IMR-90 (cell line): ENCODE measurements around the gene GGA2. TPM values are rescaled to one million over a fixed set of nuclear protein-coding genes. Genes with fewer than 3 reads are reported as not detected.

Source experiments
- ATAC-seq: fragments of 200-7000 bp; cut with Tn5 transposase; 2 replicates; pipeline ENCODE4 v1.9.1; 2020; ENCODE audit warnings: low read depth, mild to moderate bottlenecking, moderate library complexity
- BruUV-seq: library from RNA; stranded (reverse); fragments of 400-500 nt; replicated peaks from 2 replicates; lab custom pipeline; 2021; lab: Mats Ljungman, UMichigan
- CTCF ChIA-PET: fragments of 300-600 bp; formaldehyde crosslinking; extraction: SDS; loops from one replicate; lab custom pipeline; 2021; ENCODE audit warnings: antibody characterized with exemption; lab: Yijun Ruan, JAX
- POLR2A ChIA-PET: fragments of 300-600 bp; sonication (Branson Sonifier 250); formaldehyde crosslinking; loops from one replicate; lab custom pipeline; 2022; ENCODE audit warnings: antibody characterized with exemption; ENCODE audit not compliant: unreplicated experiment; lab: Charles Lee
- DNase-seq: peaks from one replicate; pipeline ENCODE4 v3.0.0; 2013
- H2AFZ ChIP-seq: replicated peaks from 2 replicates; pipeline ENCODE3; 2013; ENCODE audit warnings: low read length, mild to moderate bottlenecking; ENCODE audit not compliant: poor library complexity
- H2AK5ac ChIP-seq: 2 replicates; pipeline ENCODE4 v1.6.1; 2013; ENCODE audit warnings: low read depth, low read length, inconsistent platforms
- H2AK9ac ChIP-seq: replicated peaks from 2 replicates; pipeline ENCODE3; 2013; ENCODE audit warnings: mild to moderate bottlenecking, low read depth, low read length, moderate library complexity; ENCODE audit not compliant: poor library complexity
- H2BK120ac ChIP-seq: 2 replicates; pipeline ENCODE4 v1.6.1; 2013; ENCODE audit warnings: low read depth, low read length, inconsistent platforms
- H2BK15ac ChIP-seq: 3 replicates; pipeline ENCODE4 v1.6.1; 2013; ENCODE audit warnings: low read depth, low read length, inconsistent platforms
- H2BK20ac ChIP-seq: 2 replicates; pipeline ENCODE4 v1.6.1; 2013; ENCODE audit warnings: low read depth, mild to moderate bottlenecking, inconsistent platforms, low read length, moderate library complexity
- H2BK5ac ChIP-seq: 2 replicates; pipeline ENCODE4 v1.6.1; 2013; ENCODE audit warnings: mild to moderate bottlenecking, low read depth, low read length, inconsistent platforms; ENCODE audit not compliant: poor library complexity, severe bottlenecking
- H3K14ac ChIP-seq: replicated peaks from 2 replicates; pipeline ENCODE4 v1.6.1; 2013; ENCODE audit warnings: low read depth, low read length, inconsistent platforms
- H3K18ac ChIP-seq: 2 replicates; pipeline ENCODE4 v1.6.1; 2013; ENCODE audit warnings: low read depth, low read length, control low read depth
- H3K23ac ChIP-seq: 2 replicates; pipeline ENCODE4 v1.6.1; 2013; ENCODE audit warnings: low read depth, low read length, inconsistent platforms
- H3K27ac ChIP-seq: 2 replicates; pipeline ENCODE4 v1.5.1; 2013; ENCODE audit warnings: mild to moderate bottlenecking, control low read depth, low read length; ENCODE audit not compliant: insufficient read depth
- H3K27me3 ChIP-seq: 2 replicates; pipeline ENCODE4 v1.6.1; 2013; ENCODE audit warnings: low read length; ENCODE audit not compliant: control insufficient read depth, insufficient read depth
- H3K36me3 ChIP-seq: 2 replicates; pipeline ENCODE4 v1.6.1; 2013; ENCODE audit warnings: low read length, mixed read lengths; ENCODE audit not compliant: control insufficient read depth, insufficient read depth
- H3K4ac ChIP-seq: 2 replicates; pipeline ENCODE4 v1.6.1; 2013; ENCODE audit warnings: low read depth, low read length, inconsistent platforms
- H3K4me1 ChIP-seq: 2 replicates; pipeline ENCODE4 v1.6.1; 2013; ENCODE audit warnings: low read length, mixed read lengths; ENCODE audit not compliant: control insufficient read depth, insufficient read depth
- H3K4me2 ChIP-seq: 2 replicates; pipeline ENCODE4 v1.6.1; 2013; ENCODE audit warnings: low read depth, mild to moderate bottlenecking, control low read depth, low read length, moderate library complexity
- H3K4me3 ChIP-seq: 2 replicates; pipeline ENCODE4 v1.5.1; 2013; ENCODE audit warnings: low read depth, mild to moderate bottlenecking, control low read depth, low read length, moderate library complexity; ENCODE audit not compliant: insufficient read depth
- H3K56ac ChIP-seq: 2 replicates; pipeline ENCODE4 v1.6.1; 2013; ENCODE audit warnings: low read length, inconsistent platforms; ENCODE audit not compliant: insufficient read depth; ENCODE audit errors: extremely low read depth
- H3K79me1 ChIP-seq, 2 experiments: 2 replicates each; pipeline ENCODE4 v1.6.1; 2013; ENCODE audit warnings: low read length in 2 of 2, inconsistent platforms in 1 of 2, low read depth in 1 of 2
- H3K9ac ChIP-seq: 2 replicates; pipeline ENCODE4 v1.6.1; 2013; ENCODE audit warnings: low read depth, low read length, control low read depth
- H3K9me1 ChIP-seq: 2 replicates; pipeline ENCODE4 v1.6.1; 2013; ENCODE audit warnings: low read length, inconsistent platforms; ENCODE audit not compliant: insufficient read depth
- H3K9me3 ChIP-seq: 2 replicates; pipeline ENCODE4 v1.6.1; 2013; ENCODE audit warnings: low read length; ENCODE audit not compliant: control insufficient read depth, insufficient read depth
- H4K20me1 ChIP-seq: 2 replicates; pipeline ENCODE4 v1.6.1; 2013; ENCODE audit warnings: low read length, inconsistent platforms; ENCODE audit not compliant: insufficient read depth
- H4K5ac ChIP-seq: 2 replicates; pipeline ENCODE4 v1.6.1; 2013; ENCODE audit warnings: mild to moderate bottlenecking, low read depth, low read length, control low read depth
- H4K8ac ChIP-seq, 2 experiments: 2 replicates each; pipeline ENCODE4 v1.6.1; 2013; ENCODE audit warnings: low read depth in 2 of 2, low read length in 2 of 2, control low read depth in 1 of 2, inconsistent platforms in 1 of 2
- H4K91ac ChIP-seq: 2 replicates; pipeline ENCODE4 v1.6.1; 2013; ENCODE audit warnings: low read depth, low read length, inconsistent platforms; ENCODE audit not compliant: insufficient read depth
- BHLHE40 ChIP-seq: fragments of 150-350 bp; IDR thresholded peaks from 2 replicates; pipeline ENCODE4 v1.6.1; 2016; ENCODE audit warnings: mild to moderate bottlenecking, low read depth, low read length
- CEBPB ChIP-seq: IDR thresholded peaks from 2 replicates; pipeline ENCODE4 v1.6.1; 2012; ENCODE audit warnings: low read depth, low read length, improper control_type of control experiment
- CTCF ChIP-seq: conservative IDR thresholded peaks from 2 replicates; pipeline ENCODE4 v1.5.1; 2012; ENCODE audit warnings: mild to moderate bottlenecking, low read depth, low read length, improper control_type of control experiment
- ELK1 ChIP-seq: fragments of 150-350 bp; IDR thresholded peaks from 2 replicates; pipeline ENCODE4 v1.6.1; 2016; ENCODE audit warnings: low read depth, mild to moderate bottlenecking, low read length, moderate library complexity, borderline replicate concordance
- MAFK ChIP-seq: IDR thresholded peaks from 2 replicates; pipeline ENCODE4 v1.6.1; 2012; ENCODE audit warnings: low read depth, low read length, improper control_type of control experiment
- MAZ ChIP-seq: IDR thresholded peaks from 2 replicates; pipeline ENCODE4 v1.6.1; 2012; ENCODE audit warnings: low read depth, mild to moderate bottlenecking, low read length, improper control_type of control experiment, moderate library complexity, borderline replicate concordance
- NFE2L2 ChIP-seq: fragments of 150-350 bp; IDR thresholded peaks from 2 replicates; pipeline ENCODE4 v1.6.1; 2016; ENCODE audit warnings: low read depth, mild to moderate bottlenecking, low read length
- RAD21 ChIP-seq: IDR thresholded peaks from 2 replicates; pipeline ENCODE4 v1.6.1; 2012; ENCODE audit warnings: low read length, improper control_type of control experiment
- RCOR1 ChIP-seq: IDR thresholded peaks from 2 replicates; pipeline ENCODE4 v1.6.1; 2012; ENCODE audit warnings: mild to moderate bottlenecking, low read length, improper control_type of control experiment; ENCODE audit not compliant: insufficient replicate concordance
- RFX5 ChIP-seq: IDR thresholded peaks from 2 replicates; pipeline ENCODE4 v1.8.0; 2012; ENCODE audit warnings: low read depth, mild to moderate bottlenecking, low read length, moderate library complexity
- USF2 ChIP-seq: fragments of 150-350 bp; IDR thresholded peaks from 2 replicates; pipeline ENCODE4 v1.6.1; 2017; ENCODE audit warnings: mild to moderate bottlenecking, antibody characterized with exemption, low read length, low read depth
- WGBS, 2 experiments: methylation state at CpG; one replicate each; pipeline versions ENCODE4 v1.1.5 to v1.1.7; 2013; ENCODE audit warnings: missing lambda C conversion rate in 2 of 2; ENCODE audit not compliant: insufficient read length in 1 of 2; ENCODE audit errors: extremely low coverage in 2 of 2; 5-methylcytosine and 5-hydroxymethylcytosine counted together
- dilution Hi-C: fragments of 300-500 bp; cut with HindIII; formaldehyde crosslinking; loops from one replicate; pipeline ENCODE4 v1.14.3; 2018; ENCODE audit warnings: low sequenced_read_pairs; ENCODE audit not compliant: unreplicated experiment
- in situ Hi-C: fragments of 300-500 bp; cut with MboI; formaldehyde crosslinking; loops from 3 replicates; pipeline ENCODE4 v1.14.3; 2019; ENCODE audit warnings: low sequenced_read_pairs, inconsistent platforms, mixed read lengths
- intact Hi-C: fragments of 100-400 bp; cut with micrococcal nuclease; formaldehyde crosslinking; loops from 2 replicates; pipeline ENCODE4 v1.10.0; 2022
- polyA plus RNA-seq, 3 experiments: library from polyadenylated mRNA; depleted of rRNA; stranded (reverse); fragments of >200 nt; gene quantifications; 2 replicates each; pipeline ENCODE4 v1.2.3, GENCODE V29; 2012; ENCODE audit warnings: low replicate concordance in 1 of 3
- total RNA-seq: library from RNA; depleted of rRNA; stranded (reverse); fragments of >200 nt; gene quantifications from 2 replicates; pipeline ENCODE4 v1.2.3, GENCODE V29; 2012

The GGA2 gene
- total and polyA plus RNA-seq, 2 of the 4 experiments (the other 2 are of a cell fraction): 16.5 to 30.1 TPM

DNA sequence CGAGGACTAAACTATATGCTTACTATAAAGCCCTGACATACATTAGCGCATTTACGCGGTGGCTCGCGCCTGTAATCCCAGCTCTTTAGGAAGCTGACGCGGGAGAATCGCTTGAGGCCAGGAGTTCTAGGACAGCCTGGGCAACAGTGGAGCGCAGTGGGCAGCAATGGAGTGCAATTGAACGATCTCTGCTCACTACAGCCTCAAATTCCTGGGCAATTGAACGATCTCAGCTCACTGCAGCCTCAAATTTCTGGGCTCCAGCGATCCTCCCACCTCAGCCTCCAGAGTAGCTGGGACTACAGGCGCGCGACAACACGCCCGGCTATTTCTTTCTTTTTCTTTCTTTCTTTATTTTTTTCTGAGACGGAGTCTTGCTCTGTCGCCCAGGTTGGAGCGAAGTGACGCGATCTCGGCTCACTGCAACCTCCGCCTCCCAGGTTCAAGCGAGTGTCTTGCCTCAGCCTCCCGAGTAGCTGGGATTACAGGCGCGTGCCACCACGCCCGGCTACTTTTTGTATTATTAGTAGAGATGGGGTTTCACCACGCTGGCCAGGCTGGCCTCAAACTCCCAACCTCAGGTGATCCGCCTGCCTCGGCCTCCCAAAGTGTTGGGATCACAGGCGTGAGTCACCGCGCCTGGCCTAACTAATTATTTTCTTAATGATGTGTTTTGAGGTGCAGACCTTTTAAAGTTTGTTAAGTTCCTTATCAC is 56.8 kb downstream of the GGA2 start:
- peak overlapping the region; percentile 6 for H2BK5ac ChIP-seq
- no peaks in the 10 kb centered on the region for H3K9me1 ChIP-seq
- no peaks in the 10 kb centered on the region for H3K27me3 ChIP-seq
- no peak overlapping the region for H2BK120ac ChIP-seq
- H3K9me3 ChIP-seq: no peaks in the 10 kb centered on the region
- no TSS peak for BruUV-seq
- H4K91ac ChIP-seq: no peak overlapping the region; the same call in 1 of the 2 replicates
- H3K4me1 ChIP-seq: no peaks in the 10 kb centered on the region
- H3K18ac ChIP-seq: no peak overlapping the region
- H2BK15ac ChIP-seq: no peak overlapping the region
- 41% methylated on average over 10 of the region's 37 CpGs; no CpG with 5 or more reads in 1 of the 2 experiments for WGBS, 2 experiments
- H3K36me3 ChIP-seq: no peaks in the 10 kb centered on the region
- H3K23ac ChIP-seq: 0 out of 2 replicates have a peak overlapping the region, but pooled peaks have one; percentile 21
- DNase-seq: no peak
- ATAC-seq: peak; percentile 36
- TF ChIP-seq MAFK (no peak), MAZ (no peak), ELK1 (no peak), RFX5 (no peak), RAD21 (no peak), RCOR1 (no peak), USF2 (no peak), CEBPB (no peak), BHLHE40 (no peak), NFE2L2 (no peak), CTCF (no peak)
- in situ Hi-C loops (no loop called here), dilution Hi-C loops (no loop called here), intact Hi-C loops (no loop called here)
- peak overlapping the region; percentile 8 for H3K14ac ChIP-seq
- H3K27ac ChIP-seq: peak overlapping the region; percentile 37
- peaks cover 4% of the 10 kb centered on the region; the same call in 1 of the 2 replicates for H4K20me1 ChIP-seq
- ChIA-PET CTCF (interaction anchor here (1.4 kb wide), 1 partner anchor 18 kb away, joined by 3 read pairs; no protein-coding TSS in a partner anchor), POLR2A (no interaction called here)
- H3K4me2 ChIP-seq: peak overlapping the region; percentile 83
- peak overlapping the region; percentile 6 for H2AK9ac ChIP-seq
- peak overlapping the region; percentile 76 for H3K9ac ChIP-seq
- no peak overlapping the region for H2BK20ac ChIP-seq
- peak overlapping the region; percentile 97 for H2AFZ ChIP-seq
- H3K79me1 ChIP-seq: peaks cover 25 to 34% of the 10 kb centered on the region in 2 experiments
- peak overlapping the region; percentile 92 for H3K4me3 ChIP-seq
- H3K56ac ChIP-seq: no peak overlapping the region
- H2AK5ac ChIP-seq: no peak overlapping the region
- H4K5ac ChIP-seq: peak overlapping the region; percentile 10; the same call in 1 of the 2 replicates
- peak overlapping the region; percentile 38 to 93 for H4K8ac ChIP-seq
- H3K4ac ChIP-seq: peak overlapping the region; percentile 7
